PFSK-1 (cell line): Measurements from ENCODE around the gene KLHL9.

Source experiments
- POLR2AphosphoS5 ChIP-seq: IDR thresholded peaks from 2 replicates; pipeline ENCODE4 v1.6.1; 2012; ENCODE audit warnings: low read depth, mild to moderate bottlenecking, control low read depth, low read length, moderate library complexity
- REST ChIP-seq, 2 experiments: IDR thresholded peaks; 2 replicates each; pipeline versions ENCODE4 v1.6.1 to v1.8.0; 2011 to 2012; ENCODE audit warnings: low read depth in 2 of 2, low read length in 2 of 2, control low read depth in 1 of 2, inconsistent platforms in 1 of 2, mild to moderate bottlenecking in 1 of 2, moderate library complexity in 1 of 2; ENCODE audit not compliant: insufficient read depth in 1 of 2
- SIN3A ChIP-seq: IDR thresholded peaks from 2 replicates; pipeline ENCODE4 v1.6.1; 2012; ENCODE audit warnings: mild to moderate bottlenecking, low read length, moderate library complexity, borderline replicate concordance; ENCODE audit not compliant: insufficient read depth
- TAF1 ChIP-seq: IDR thresholded peaks from 2 replicates; pipeline ENCODE4 v1.6.1; 2012; ENCODE audit warnings: low read length, control low read depth, borderline replicate concordance; ENCODE audit not compliant: insufficient read depth

- no peak for TF ChIP-seq SIN3A
- no peak for TF ChIP-seq TAF1
- TF ChIP-seq POLR2AphosphoS5 = no peak
- TF ChIP-seq REST (IDR thresholded peaks at IDR 0.05; ENCODE audit: insufficient read depth in 1 of 2, low read depth in 2 of 2, low read length in 2 of 2) = no peak
Measured at GRCh38 chr9:21314152-21314551, 21.1 kb downstream of the KLHL9 start.
